ENCODE data around the gene PLD4. TPM values are rescaled to one million over a fixed set of nuclear protein-coding genes. Genes with fewer than 3 reads are reported as not detected.

The PLD4 gene
- total and polyA plus RNA-seq, 9 donors: 0.12 to 3.2 (median 1.0) TPM; not detected in 1

DNA sequence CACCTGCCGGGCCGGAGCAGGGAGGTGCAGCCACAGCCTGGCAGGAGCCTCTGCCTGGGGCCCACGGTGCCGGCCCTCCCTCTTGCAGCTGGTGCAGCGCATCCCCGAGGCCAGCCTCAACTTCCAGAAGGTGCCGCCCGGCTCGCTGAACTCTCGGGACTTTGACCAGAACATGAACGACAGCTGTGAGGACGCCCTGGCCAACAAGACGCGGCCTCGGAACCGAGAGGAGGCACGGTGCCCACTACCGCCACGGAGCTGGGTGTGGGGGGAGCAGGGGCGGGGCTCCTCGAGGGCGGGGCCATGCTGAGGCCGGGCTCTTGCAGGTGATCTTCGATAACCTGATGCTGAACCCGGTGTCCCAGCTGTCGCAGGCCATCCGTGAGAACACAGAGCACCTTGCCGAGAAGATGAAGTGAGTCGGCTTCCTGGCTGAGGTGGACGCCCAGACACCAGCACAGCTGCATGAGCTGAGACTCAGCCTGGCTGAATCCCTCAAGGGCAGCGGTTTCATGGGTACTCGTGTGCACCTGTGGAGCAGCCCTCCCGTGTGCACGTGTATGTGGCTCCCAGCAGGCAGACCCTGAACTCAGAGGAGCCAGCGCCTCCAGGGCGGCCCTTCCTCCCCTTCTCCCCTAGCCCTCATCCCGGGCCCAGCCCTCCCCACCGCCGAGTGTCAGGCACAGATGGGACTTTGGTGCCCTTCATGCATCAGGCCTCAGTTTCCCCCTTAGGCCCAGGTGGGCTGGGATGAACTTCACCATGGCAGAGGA lies 31.1 kb upstream of the PLD4 start:
- peak; percentile 12 to 34 (median 23) for DNase-seq
- intact Hi-C loops (cut with DNase I): loop anchor here in 1 of 4 donors (5.0 kb wide), 1 partner anchor 149 kb away; no protein-coding TSS in a partner anchor
- Histone ChIP-seq H3K27ac (no peak overlapping the region), H3K4me3 (no peak overlapping the region), H3K36me3 (no peaks in the 10 kb centered on the region), H3K9me3 (no peaks in the 10 kb centered on the region), H3K27me3 (no peaks in the 10 kb centered on the region), H3K4me1 (ENCODE audit: insufficient read depth) (no peaks in the 10 kb centered on the region)
- TF ChIP-seq EP300 (IDR thresholded peaks at IDR 0.05) (no peak), CTCF (IDR thresholded peaks at IDR 0.05) (no peak), POLR2A (IDR thresholded peaks at IDR 0.05) (no peak)
- 72 to 85% (median 83%) methylated on average over 34 to 39 of the region's 39 CpGs for WGBS, 3 donors

DNA sequence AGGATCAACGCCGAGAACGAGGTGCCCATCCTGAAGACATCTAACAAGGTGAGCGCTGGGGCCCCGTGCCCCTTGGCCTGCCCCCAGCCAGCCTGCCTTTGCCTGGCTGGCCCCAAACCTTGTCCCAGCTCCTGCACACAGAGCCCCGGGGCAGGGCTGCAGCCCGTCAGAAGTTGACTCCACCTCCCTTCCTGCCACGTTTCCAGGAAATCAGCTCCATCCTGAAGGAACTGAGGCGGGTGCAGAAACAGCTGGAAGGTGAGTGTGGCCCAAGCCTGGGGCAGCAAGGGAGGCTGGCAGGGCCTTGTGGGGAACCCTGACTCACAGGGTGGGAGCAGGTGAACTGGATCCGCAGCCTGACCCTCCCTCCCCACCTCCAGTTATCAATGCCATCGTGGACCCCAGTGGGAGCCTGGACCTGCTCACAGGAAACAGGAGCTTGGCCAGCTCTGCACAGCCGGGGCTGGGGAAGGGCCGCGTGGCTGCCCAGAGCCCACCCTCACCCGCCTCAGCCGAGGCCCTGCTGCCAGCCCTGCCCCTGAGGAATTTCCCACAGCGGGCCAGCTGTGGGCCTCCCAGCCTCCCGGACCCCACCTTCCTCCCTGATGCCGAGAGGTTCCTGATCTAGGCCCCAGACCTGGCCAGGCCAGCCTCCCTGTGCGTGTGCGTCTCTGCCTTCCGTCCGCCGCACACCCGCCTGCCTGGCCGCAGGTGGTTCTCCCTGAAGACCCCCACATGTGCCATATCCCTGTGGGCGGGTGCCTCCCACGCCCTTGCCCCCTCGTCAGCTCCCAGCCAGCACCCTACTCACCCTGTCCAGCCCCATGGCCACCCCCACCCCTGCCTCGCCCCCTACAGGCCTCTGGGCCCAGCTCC lies 30.1 kb upstream of the PLD4 start:
- intact Hi-C loops (cut with DNase I): loop anchor here in 2 of 4 donors (5.0 kb wide), 2 partner anchors 148 to 153 kb away; no protein-coding TSS in a partner anchor
- WGBS, 3 donors: 76 to 81% (median 79%) methylated on average over 29 to 30 of the region's 30 CpGs
- no peak overlapping the region for H3K27ac ChIP-seq
- no peak overlapping the region for H3K4me3 ChIP-seq
- no peaks in the 10 kb centered on the region for H3K9me3 ChIP-seq
- H3K36me3 ChIP-seq: no peaks in the 10 kb centered on the region
- no peak for TF ChIP-seq EP300 (IDR thresholded peaks at IDR 0.05)
- H3K27me3 ChIP-seq: no peaks in the 10 kb centered on the region
- DNase-seq: peak in 4 of 5 donors; percentile 5 to 22 (median 20)
- no peaks in the 10 kb centered on the region for H3K4me1 ChIP-seq (ENCODE audit: insufficient read depth)

DNA sequence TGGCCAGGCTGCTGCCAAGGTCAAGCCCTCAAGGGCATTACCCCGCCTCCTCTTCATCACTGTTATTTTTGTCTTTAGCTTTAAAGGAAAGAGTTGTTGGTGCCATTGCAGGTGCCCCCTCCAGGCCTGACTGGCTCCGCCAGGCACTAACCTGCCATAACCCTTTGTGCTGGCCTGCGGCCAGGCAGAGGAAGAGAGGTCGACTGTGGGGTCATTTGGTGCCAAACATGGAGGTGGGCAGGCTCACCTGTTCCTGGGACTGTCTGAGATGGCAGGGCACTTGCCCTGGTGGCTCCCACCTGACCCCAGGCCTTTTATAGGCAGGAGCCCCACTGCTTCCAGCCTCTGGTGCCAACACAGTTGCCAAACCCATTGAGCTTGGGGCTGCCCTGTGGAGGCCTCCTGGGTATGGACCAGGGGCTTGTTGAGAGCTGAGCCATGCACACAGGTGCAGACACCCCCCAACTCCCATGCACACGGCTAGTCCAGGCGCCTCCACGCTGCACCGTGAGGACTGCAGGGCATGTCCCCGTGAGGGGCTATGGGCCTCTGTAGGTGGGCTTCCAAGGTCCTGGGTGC lies 29.4 kb upstream of the PLD4 start:
- no peaks in the 10 kb centered on the region for H3K9me3 ChIP-seq
- intact Hi-C loops (cut with DNase I): loop anchor here in 1 of 4 donors (5.0 kb wide), 1 partner anchor 152 kb away; no protein-coding TSS in a partner anchor
- 71 to 82% (median 79%) methylated on average over 9 of the region's 9 CpGs for WGBS, 3 donors
- TF ChIP-seq POLR2A (IDR thresholded peaks at IDR 0.05): no peak
- no peak for TF ChIP-seq CTCF (IDR thresholded peaks at IDR 0.05)
- TF ChIP-seq EP300 (IDR thresholded peaks at IDR 0.05): no peak
- H3K36me3 ChIP-seq: no peaks in the 10 kb centered on the region
- no peaks in the 10 kb centered on the region for H3K4me1 ChIP-seq (ENCODE audit: insufficient read depth)
- H3K27me3 ChIP-seq: no peaks in the 10 kb centered on the region
- no peak overlapping the region for H3K4me3 ChIP-seq
- peak in 3 of 5 donors; percentile 7 to 39 (median 27) for DNase-seq
- no peak overlapping the region for H3K27ac ChIP-seq

GRCh38 chr14:104895786-104896661 lies 28.7 kb upstream of the PLD4 start:
- H3K27me3 ChIP-seq: no peaks in the 10 kb centered on the region
- no peaks in the 10 kb centered on the region for H3K4me1 ChIP-seq (ENCODE audit: insufficient read depth)
- WGBS, 3 donors: 53 to 71% (median 63%) methylated on average over 33 to 34 of the region's 34 CpGs
- TF ChIP-seq EP300 (IDR thresholded peaks at IDR 0.05) (no peak), CTCF (IDR thresholded peaks at IDR 0.05) (no peak), POLR2A (IDR thresholded peaks at IDR 0.05) (no peak)
- no peaks in the 10 kb centered on the region for H3K36me3 ChIP-seq
- peak; percentile 18 to 43 (median 29) for DNase-seq
- H3K4me3 ChIP-seq: no peak overlapping the region
- H3K27ac ChIP-seq: no peak overlapping the region
- intact Hi-C loops (cut with DNase I): loop anchor here in 3 of 4 donors (2.0 to 5.0 kb wide), 2 partner anchors 151 kb away; no protein-coding TSS in a partner anchor
- no peaks in the 10 kb centered on the region for H3K9me3 ChIP-seq
